HEK293 (cell line): ENCODE data around the gene OR5T2.

ENCODE experiments used
- CTCF ChIA-PET: fragments of 350-600 bp; formaldehyde crosslinking; extraction: SDS; loops from one replicate; lab custom pipeline; 2021; ENCODE audit warnings: antibody characterized with exemption; lab: Yijun Ruan, JAX
- POLR2A ChIA-PET: fragments of 300-600 bp; formaldehyde crosslinking; extraction: SDS; loops from one replicate; lab custom pipeline; 2020; ENCODE audit warnings: antibody characterized with exemption, inconsistent platforms; lab: Yijun Ruan, JAX
- H3K27ac ChIP-seq: fragments of 200-500 bp; sonication (Bioruptor generic); 2 replicates; pipeline ENCODE4 v1.5.1; 2014; ENCODE audit warnings: low read depth, low read length, control low read depth, inconsistent platforms; ENCODE audit errors: extremely low read depth
- H3K36me3 ChIP-seq, 2 experiments: fragments of 200-500 bp in 1 of 2; sonication (Bioruptor generic) in 1 of 2; 1 replicate in 1 of 2; 2 replicates in 1 of 2; pipeline ENCODE4 v1.5.1; 2014 to 2017; ENCODE audit warnings: inconsistent platforms in 2 of 2, low read length in 2 of 2; ENCODE audit not compliant: control insufficient read depth in 2 of 2, insufficient read depth in 1 of 2
- H3K4me1 ChIP-seq: fragments of 200-500 bp; sonication (Bioruptor generic); 2 replicates; pipeline ENCODE4 v1.5.1; 2014; ENCODE audit warnings: mild to moderate bottlenecking, low read length, inconsistent platforms; ENCODE audit not compliant: control insufficient read depth, insufficient read depth
- H3K4me3 ChIP-seq: 2 replicates; pipeline ENCODE4 v1.5.1; 2011; ENCODE audit warnings: low read depth, mild to moderate bottlenecking, control low read depth, low read length, moderate library complexity
- H3K9me3 ChIP-seq: fragments of 200-500 bp; sonication (Bioruptor generic); 2 replicates; pipeline ENCODE4 v1.5.1; 2014; ENCODE audit warnings: low read depth, low read length, inconsistent platforms; ENCODE audit not compliant: control insufficient read depth, insufficient read depth
- ELK4 ChIP-seq: IDR thresholded peaks from 2 replicates; pipeline ENCODE4 v1.6.1; 2011; ENCODE audit warnings: mild to moderate bottlenecking, low read depth, low read length, borderline replicate concordance
- HOXA7 ChIP-seq: sonication (generic); formaldehyde crosslinking; IDR thresholded peaks from 2 replicates; pipeline ENCODE4 v1.8.1; 2022; ENCODE audit warnings: missing genetic modification reagents, borderline replicate concordance
- INSM2 ChIP-seq: fragments of 450-650 bp; formaldehyde crosslinking; IDR thresholded peaks from 2 replicates; pipeline ENCODE4 v1.5.1; 2016; ENCODE audit warnings: missing biosample characterization, missing genetic modification characterization
- PATZ1 ChIP-seq: fragments of 450-650 bp; formaldehyde crosslinking; IDR thresholded peaks from 2 replicates; pipeline ENCODE4 v1.5.1; 2016; ENCODE audit warnings: missing biosample characterization, missing genetic modification characterization
- PRDM1 ChIP-seq: fragments of 450-650 bp; formaldehyde crosslinking; IDR thresholded peaks from 2 replicates; pipeline ENCODE4; 2016; ENCODE audit warnings: missing biosample characterization, missing genetic modification characterization
- SP3 ChIP-seq: fragments of 450-650 bp; formaldehyde crosslinking; IDR thresholded peaks from 2 replicates; pipeline ENCODE4 v1.5.1; 2016; ENCODE audit warnings: missing biosample characterization, missing genetic modification characterization
- YY1 ChIP-seq: fragments of 450-650 bp; formaldehyde crosslinking; IDR thresholded peaks from 2 replicates; pipeline ENCODE4 v1.5.1; 2018; ENCODE audit warnings: missing biosample characterization, missing genetic modification characterization
- ZNF140 ChIP-seq: fragments of 450-650 bp; formaldehyde crosslinking; IDR thresholded peaks from 2 replicates; pipeline ENCODE4 v1.5.1; 2016; ENCODE audit warnings: missing biosample characterization, missing genetic modification characterization
- ZNF148 ChIP-seq: fragments of 450-650 bp; formaldehyde crosslinking; IDR thresholded peaks from 2 replicates; pipeline ENCODE4 v1.5.0; 2017; ENCODE audit warnings: missing biosample characterization, missing genetic modification characterization, borderline replicate concordance
- ZNF16 ChIP-seq: fragments of 450-650 bp; formaldehyde crosslinking; IDR thresholded peaks from 2 replicates; pipeline ENCODE4 v1.5.1; 2016; ENCODE audit warnings: low read depth, missing biosample characterization, missing genetic modification characterization
- ZNF18 ChIP-seq: fragments of 450-650 bp; formaldehyde crosslinking; IDR thresholded peaks from 2 replicates; pipeline ENCODE4 v1.5.1; 2016; ENCODE audit warnings: missing biosample characterization, missing genetic modification characterization
- ZNF211 ChIP-seq: fragments of 450-650 bp; formaldehyde crosslinking; IDR thresholded peaks from 2 replicates; pipeline ENCODE4 v1.5.1; 2016; ENCODE audit warnings: low read depth, missing biosample characterization, missing genetic modification characterization
- ZNF239 ChIP-seq: fragments of 450-650 bp; formaldehyde crosslinking; IDR thresholded peaks from 2 replicates; pipeline ENCODE4 v1.5.1; 2016; ENCODE audit warnings: missing biosample characterization, missing genetic modification characterization
- ZNF280D ChIP-seq: fragments of 450-650 bp; formaldehyde crosslinking; IDR thresholded peaks from 2 replicates; pipeline ENCODE4 v1.5.1; 2016; ENCODE audit warnings: missing biosample characterization, missing genetic modification characterization
- ZNF341 ChIP-seq: fragments of 450-650 bp; formaldehyde crosslinking; IDR thresholded peaks from 2 replicates; pipeline ENCODE4; 2016; ENCODE audit warnings: low read depth, missing biosample characterization, missing genetic modification characterization
- ZNF426 ChIP-seq: fragments of 450-650 bp; formaldehyde crosslinking; IDR thresholded peaks from 2 replicates; pipeline ENCODE4 v1.5.1; 2017; ENCODE audit warnings: missing biosample characterization, missing genetic modification characterization, mild to moderate bottlenecking, inconsistent platforms, moderate library complexity
- ZNF48 ChIP-seq: fragments of 450-650 bp; formaldehyde crosslinking; IDR thresholded peaks from 2 replicates; pipeline ENCODE4 v1.5.1; 2016; ENCODE audit warnings: missing biosample characterization, missing genetic modification characterization
- ZNF621 ChIP-seq: fragments of 450-650 bp; formaldehyde crosslinking; IDR thresholded peaks from 2 replicates; pipeline ENCODE4 v1.5.1; 2017; ENCODE audit warnings: missing biosample characterization, missing genetic modification characterization
- ZNF785 ChIP-seq: fragments of 450-650 bp; formaldehyde crosslinking; IDR thresholded peaks from 2 replicates; pipeline ENCODE4 v1.5.1; 2016; ENCODE audit warnings: missing biosample characterization, missing genetic modification characterization
- ZSCAN18 ChIP-seq: fragments of 450-650 bp; formaldehyde crosslinking; IDR thresholded peaks from 2 replicates; pipeline ENCODE4 v1.5.1; 2016; ENCODE audit warnings: missing biosample characterization, missing genetic modification characterization

OR5T2 gene

GRCh38 chr11:56273854-56274253, 39.8 kb upstream of the OR5T2 start, which contains the start of gene OR5T1:
OR5T1 (plus strand) TSS chr11:56274154; CDS start chr11:56275639, 1,485 bp downstream.
- Histone ChIP-seq H3K4me3 (no peak within 1 kb of the TSS), H3K9me3 (no peaks in the 10 kb centered on the region), H3K4me1 (no peaks in the 10 kb centered on the region), H3K27ac (no peak within 1 kb of the TSS), H3K36me3 (no peaks in the 10 kb centered on the region)
- POLR2A ChIA-PET: no interaction called here
- TF ChIP-seq ZNF426: no peak
- TF ChIP-seq ZNF239 (tag by site-specific recombination): no peak
- no peak for TF ChIP-seq ZNF785 (tag by site-specific recombination)
- TF ChIP-seq ELK4: no peak
- TF ChIP-seq ZNF140 (tag by site-specific recombination): no peak
- TF ChIP-seq ZNF18 (tag by site-specific recombination): no peak
- no peak for TF ChIP-seq ZNF48 (tag by site-specific recombination)
- TF ChIP-seq ZNF16 (tag by site-specific recombination): no peak
- TF ChIP-seq ZSCAN18 (tag by site-specific recombination): no peak
- TF ChIP-seq, all 188 proteins: peak for 0
- CTCF ChIA-PET: interaction anchor here (0.6 kb wide), 1 partner anchor 11 kb away, joined by 3 read pairs; no protein-coding TSS in a partner anchor

GRCh38 chr11:56271092-56271491, 37.0 kb upstream of the OR5T2 start:
- Histone ChIP-seq H3K9me3 (no peaks in the 10 kb centered on the region), H3K4me1 (no peaks in the 10 kb centered on the region), H3K4me3 (no peak overlapping the region), H3K27ac (no peak overlapping the region), H3K36me3 (no peaks in the 10 kb centered on the region)
- ChIA-PET POLR2A (no interaction called here), CTCF (interaction anchor here (0.7 kb wide), 2 partner anchors 8 to 53 kb away, joined by 3 to 4 read pairs; no protein-coding TSS in a partner anchor)
- TF ChIP-seq ZNF280D (tag by site-specific recombination): no peak
- TF ChIP-seq ZNF148: no peak
- no peak for TF ChIP-seq PRDM1 (tag by site-specific recombination)
- TF ChIP-seq HOXA7: no peak
- TF ChIP-seq INSM2: no peak
- TF ChIP-seq PATZ1: no peak
- no peak for TF ChIP-seq ZNF211 (tag by site-specific recombination)
- no peak for TF ChIP-seq ZNF621 (tag by site-specific recombination)
- TF ChIP-seq ZNF341 (tag by site-specific recombination): no peak
- no peak for TF ChIP-seq YY1 (tag by site-specific recombination)
- no peak for TF ChIP-seq SP3 (tag by site-specific recombination)
